T-helper 1 cell (primary cell): ENCODE results near the gene PTHLH.

Source experiments
- DNase-seq, 5 donors: peaks; one replicate each; pipeline ENCODE4 v3.0.0-alpha.2; 2012 to 2020

The PTHLH gene

DNA sequence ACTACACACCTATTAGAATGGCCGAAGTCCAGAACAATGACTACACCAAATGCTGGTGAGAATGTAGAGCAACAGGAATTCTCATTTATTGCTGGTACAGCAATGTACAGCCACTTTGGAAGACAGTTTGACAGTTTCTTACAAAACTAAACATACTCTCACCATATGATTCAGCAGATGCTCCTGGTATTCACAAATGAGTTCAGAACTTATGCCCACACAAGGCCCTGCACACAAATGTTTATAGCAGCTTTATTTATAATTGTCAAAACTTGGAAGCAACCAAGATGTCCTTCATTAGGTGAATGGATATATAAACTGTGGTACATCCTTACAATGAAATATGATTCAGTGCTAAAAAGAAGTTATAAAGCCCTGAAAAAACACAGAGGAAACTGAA lies 38.3 kb downstream of the PTHLH start:
- DNase-seq: no peak

- DNase-seq: no peak
Observed at GRCh38 chr12:27931390-27931789, 41.1 kb downstream of the PTHLH start.

DNA sequence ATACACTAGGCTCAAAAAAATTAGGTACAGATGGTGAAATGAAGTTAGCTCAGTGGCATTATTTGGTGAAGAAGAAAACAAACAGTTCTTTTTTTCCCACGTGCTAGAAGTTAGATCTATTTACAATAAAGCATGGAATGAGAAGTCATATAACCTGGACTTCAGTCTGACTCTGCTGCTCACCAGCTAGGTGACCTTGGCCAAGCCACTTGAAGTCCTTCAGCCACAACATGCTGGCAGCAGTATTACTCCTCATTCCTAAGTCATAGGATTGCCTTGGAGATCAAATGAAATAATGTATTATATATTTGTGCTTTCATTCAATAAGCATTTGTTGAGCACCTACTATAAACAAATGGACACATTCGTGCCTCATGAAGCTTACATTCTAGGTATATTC lies 45.2 kb downstream of the PTHLH start:
- DNase-seq: no peak

GRCh38 chr12:27924350-27925135 lies 48.0 kb downstream of the PTHLH start:
- DNase-seq: no peak

- no peak for DNase-seq
Observed at GRCh38 chr12:27922531-27923139, 49.9 kb downstream of the PTHLH start.

DNA sequence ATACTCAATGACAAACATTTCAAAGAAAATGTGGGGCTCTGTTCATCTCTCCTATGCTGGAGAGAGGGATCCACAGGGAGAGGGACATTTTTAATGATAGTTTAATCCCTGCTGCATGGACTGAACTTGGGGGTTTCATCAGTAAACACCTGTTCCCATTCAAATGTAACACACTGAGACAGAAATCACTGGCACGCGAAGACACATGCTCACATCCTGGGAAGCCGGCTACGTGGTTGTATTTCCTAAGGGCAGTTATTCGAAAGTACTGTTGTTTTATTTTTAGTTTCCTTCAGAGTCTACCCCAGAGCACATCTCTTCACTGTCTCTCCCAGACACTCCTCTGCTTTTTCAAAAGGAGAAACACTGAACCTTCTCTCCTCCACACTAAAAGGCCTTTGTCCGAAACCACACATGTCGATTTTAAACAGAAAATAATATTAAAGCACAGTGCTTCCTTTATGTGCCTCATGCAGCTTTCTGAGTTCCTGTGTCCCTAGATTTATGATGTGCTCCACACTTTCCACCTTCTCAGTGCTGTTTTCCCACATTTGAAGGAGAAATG lies 52.8 kb downstream of the PTHLH start:
- DNase-seq: no peak

GRCh38 chr12:27915536-27915935 lies 57.0 kb downstream of the PTHLH start:
- no peak for DNase-seq

- no peak for DNase-seq
Observed at GRCh38 chr12:27915021-27915420, 57.5 kb downstream of the PTHLH start.

GRCh38 chr12:27913999-27914614 lies 58.4 kb downstream of the PTHLH start:
- no peak for DNase-seq

GRCh38 chr12:27911397-27911796 lies 61.1 kb downstream of the PTHLH start:
- DNase-seq: no peak
